ENCODE data around the gene KRT15. TPM values are rescaled to one million over a fixed set of nuclear protein-coding genes. Genes with fewer than 3 reads are reported as not detected.
A peak's percentile ranks its signal among the peaks of the same experiment; 100 is the strongest.

KRT15 gene
- not detected for total RNA-seq
- not detected for polyA plus RNA-seq
- not detected for total RNA-seq

GRCh38 chr17:41518789-41519449, at the start of gene KRT15:
Gene KRT15, minus strand, starts transcription at chr17:41518890. Its CDS starts 63 bp downstream, at chr17:41518827.
- POLR2A ChIA-PET: no interaction called here

GRCh38 chr17:41567317-41567716, 48.6 kb upstream of the KRT15 start:
- Mint-ChIP-seq H3K9me3 (peaks cover 0 to 20% (median 9%) of the 10 kb centered on the region in 11 donors), H3K27ac (peak overlapping the region; percentile 17 to 87 (median 66)), H3K4me3 (peak overlapping the region in 3 of 10 donors; percentile 5 to 24 (median 13)), H3K27me3 (peaks cover 6 to 32% (median 16%) of the 10 kb centered on the region in 5 donors), H3K36me3 (no peaks in the 10 kb centered on the region), H3K4me1 (peaks cover 5 to 27% (median 20%) of the 10 kb centered on the region in 7 donors)
- H3K4me3 ChIP-seq (ENCODE audit: low read length): no peak overlapping the region
- peak in 4 of 9 donors; percentile 8 to 14 (median 10) for DNase-seq
- ChIA-PET CTCF (interaction anchor here (4.1 kb wide), 1 partner anchor 18 kb away, joined by 16 read pairs; no protein-coding TSS in a partner anchor), POLR2A (no interaction called here)
- no peaks in the 10 kb centered on the region for H3K27me3 ChIP-seq (ENCODE audit: control insufficient read depth in 2 of 2, insufficient read depth in 2 of 2, low read length in 2 of 2)
- peaks cover 0 to 12% (median 7%) of the 10 kb centered on the region in 3 experiments for H3K9me3 ChIP-seq (ENCODE audit: control insufficient read depth in 2 of 3, low read length in 3 of 3)
- H3K36me3 ChIP-seq (ENCODE audit: control insufficient read depth in 2 of 3, insufficient read depth in 3 of 3, low read length in 3 of 3): no peaks in the 10 kb centered on the region
- no peak for ATAC-seq
- intact Hi-C loops (cut with micrococcal nuclease): no loop called here
- peaks cover 0 to 7% of the 10 kb centered on the region in 2 donors for H3K4me1 ChIP-seq (ENCODE audit: control insufficient read depth in 2 of 2, insufficient read depth in 2 of 2, low read length in 2 of 2)
- peak overlapping the region; percentile 17 for H3K27ac ChIP-seq (ENCODE audit: low read depth, low read length)

More at GRCh38 chr17:41518789-41519449, at the start of gene KRT15:
- Mint-ChIP-seq H3K27me3 (no peaks in the 10 kb centered on the region), H3K9me3 (peaks cover 0 to 2% (median 0%) of the 10 kb centered on the region in 11 donors), H3K4me3 (no peak within 1 kb of the TSS), H3K27ac (no peak within 1 kb of the TSS), H3K4me1 (peaks cover 0 to 2% (median 0%) of the 10 kb centered on the region in 7 donors), H3K36me3 (no peaks in the 10 kb centered on the region)
- H3K27ac ChIP-seq (ENCODE audit: low read depth, low read length): no peak within 1 kb of the TSS
- H3K4me1 ChIP-seq (ENCODE audit: control insufficient read depth in 2 of 2, insufficient read depth in 2 of 2, low read length in 2 of 2): no peaks in the 10 kb centered on the region
- H3K36me3 ChIP-seq (ENCODE audit: control insufficient read depth in 2 of 3, insufficient read depth in 3 of 3, low read length in 3 of 3): no peaks in the 10 kb centered on the region
- CTCF ChIA-PET: no interaction called here
- ATAC-seq (no peak), DNase-seq (no peak)
- H3K4me3 ChIP-seq (ENCODE audit: low read length): no peak within 1 kb of the TSS
- no peaks in the 10 kb centered on the region for H3K9me3 ChIP-seq (ENCODE audit: control insufficient read depth in 2 of 3, low read length in 3 of 3)
- intact Hi-C loops (cut with micrococcal nuclease): no loop called here
- no peaks in the 10 kb centered on the region for H3K27me3 ChIP-seq (ENCODE audit: control insufficient read depth in 2 of 2, insufficient read depth in 2 of 2, low read length in 2 of 2)

- peaks cover 6 to 33% (median 14%) of the 10 kb centered on the region in 5 donors for H3K27me3 Mint-ChIP-seq
- Histone ChIP-seq H3K36me3 (ENCODE audit: control insufficient read depth in 2 of 3, insufficient read depth in 3 of 3, low read length in 3 of 3) (no peaks in the 10 kb centered on the region), H3K4me1 (ENCODE audit: control insufficient read depth in 2 of 2, insufficient read depth in 2 of 2, low read length in 2 of 2) (peaks cover 0 to 7% of the 10 kb centered on the region in 2 donors), H3K27ac (ENCODE audit: low read depth, low read length) (no peak overlapping the region), H3K9me3 (ENCODE audit: control insufficient read depth in 2 of 3, low read length in 3 of 3) (peaks cover 0 to 12% (median 7%) of the 10 kb centered on the region in 3 experiments), H3K27me3 (ENCODE audit: control insufficient read depth in 2 of 2, insufficient read depth in 2 of 2, low read length in 2 of 2) (no peaks in the 10 kb centered on the region), H3K4me3 (ENCODE audit: low read length) (no peak overlapping the region)
- ATAC-seq (no peak), DNase-seq (no peak)
- no peaks in the 10 kb centered on the region for H3K36me3 Mint-ChIP-seq
- H3K4me1 Mint-ChIP-seq: peaks cover 5 to 27% (median 20%) of the 10 kb centered on the region in 7 donors
- H3K27ac Mint-ChIP-seq: no peak overlapping the region
- intact Hi-C loops (cut with micrococcal nuclease): no loop called here
- CTCF ChIA-PET: interaction anchor here (1.3 to 4.1 kb wide), 2 partner anchors 16 to 244 kb away, joined by 3 to 16 read pairs; no protein-coding TSS in a partner anchor
- H3K4me3 Mint-ChIP-seq: no peak overlapping the region
- POLR2A ChIA-PET: no interaction called here
- H3K9me3 Mint-ChIP-seq: peaks cover 0 to 20% (median 9%) of the 10 kb centered on the region in 11 donors
These were observed 46.6 kb upstream of the KRT15 start for GRCh38 chr17:41565338-41565737.

- POLR2A ChIA-PET: no interaction called here
- CTCF ChIA-PET: no interaction called here
- H3K36me3 ChIP-seq (ENCODE audit: control insufficient read depth in 2 of 3, insufficient read depth in 3 of 3, low read length in 3 of 3): no peaks in the 10 kb centered on the region
These were observed 45.0 kb upstream of the KRT15 start for GRCh38 chr17:41563607-41564170.

GRCh38 chr17:41561554-41561953, 42.9 kb upstream of the KRT15 start:
- CTCF ChIA-PET: no interaction called here
- Mint-ChIP-seq H3K9me3 (no peaks in the 10 kb centered on the region), H3K36me3 (no peaks in the 10 kb centered on the region), H3K27ac (no peak overlapping the region), H3K4me1 (peaks cover 0 to 10% (median 4%) of the 10 kb centered on the region in 7 donors), H3K4me3 (no peak overlapping the region), H3K27me3 (peaks cover 22 to 45% (median 32%) of the 10 kb centered on the region in 5 donors)
- no peak for ATAC-seq
- no peak for DNase-seq
- POLR2A ChIA-PET: no interaction called here
- Histone ChIP-seq H3K4me3 (ENCODE audit: low read length) (no peak overlapping the region), H3K27me3 (ENCODE audit: control insufficient read depth in 2 of 2, insufficient read depth in 2 of 2, low read length in 2 of 2) (no peaks in the 10 kb centered on the region), H3K9me3 (ENCODE audit: control insufficient read depth in 2 of 3, low read length in 3 of 3) (no peaks in the 10 kb centered on the region), H3K4me1 (ENCODE audit: control insufficient read depth in 2 of 2, insufficient read depth in 2 of 2, low read length in 2 of 2) (peaks cover 0 to under 1% of the 10 kb centered on the region in 2 donors), H3K27ac (ENCODE audit: low read depth, low read length) (no peak overlapping the region), H3K36me3 (ENCODE audit: control insufficient read depth in 2 of 3, insufficient read depth in 3 of 3, low read length in 3 of 3) (no peaks in the 10 kb centered on the region)
- intact Hi-C loops (cut with micrococcal nuclease): no loop called here

More at GRCh38 chr17:41563607-41564170, 45.0 kb upstream of the KRT15 start:
- DNase-seq (no peak), ATAC-seq (no peak)
- Histone ChIP-seq H3K9me3 (ENCODE audit: control insufficient read depth in 2 of 3, low read length in 3 of 3) (peaks cover 0 to 12% (median 7%) of the 10 kb centered on the region in 3 experiments), H3K4me3 (ENCODE audit: low read length) (no peak overlapping the region), H3K4me1 (ENCODE audit: control insufficient read depth in 2 of 2, insufficient read depth in 2 of 2, low read length in 2 of 2) (peaks cover 0 to 7% of the 10 kb centered on the region in 2 donors), H3K27me3 (ENCODE audit: control insufficient read depth in 2 of 2, insufficient read depth in 2 of 2, low read length in 2 of 2) (no peaks in the 10 kb centered on the region), H3K27ac (ENCODE audit: low read depth, low read length) (no peak overlapping the region)
- Mint-ChIP-seq H3K27me3 (peaks cover 9 to 44% (median 18%) of the 10 kb centered on the region in 5 donors), H3K4me1 (peaks cover 5 to 26% (median 20%) of the 10 kb centered on the region in 7 donors), H3K36me3 (no peaks in the 10 kb centered on the region), H3K9me3 (peaks cover 0 to 18% (median 9%) of the 10 kb centered on the region in 11 donors), H3K27ac (no peak overlapping the region), H3K4me3 (no peak overlapping the region)
- intact Hi-C loops (cut with micrococcal nuclease): no loop called here

- no peaks in the 10 kb centered on the region for H3K9me3 ChIP-seq (ENCODE audit: control insufficient read depth in 2 of 3, low read length in 3 of 3)
- Mint-ChIP-seq H3K4me3 (no peak overlapping the region), H3K27me3 (peaks cover 28 to 45% (median 32%) of the 10 kb centered on the region in 5 donors), H3K9me3 (no peaks in the 10 kb centered on the region), H3K27ac (no peak overlapping the region), H3K4me1 (no peaks in the 10 kb centered on the region), H3K36me3 (no peaks in the 10 kb centered on the region)
- no peak for ATAC-seq
- H3K36me3 ChIP-seq (ENCODE audit: control insufficient read depth in 2 of 3, insufficient read depth in 3 of 3, low read length in 3 of 3): no peaks in the 10 kb centered on the region
- CTCF ChIA-PET: interaction anchor here (1.3 kb wide), 1 partner anchor 11 kb away, joined by 3 read pairs; no protein-coding TSS in a partner anchor
- no peak for DNase-seq
- H3K4me3 ChIP-seq (ENCODE audit: low read length): no peak overlapping the region
- no peak overlapping the region for H3K27ac ChIP-seq (ENCODE audit: low read depth, low read length)
- intact Hi-C loops (cut with micrococcal nuclease): no loop called here
- POLR2A ChIA-PET: no interaction called here
- no peaks in the 10 kb centered on the region for H3K4me1 ChIP-seq (ENCODE audit: control insufficient read depth in 2 of 2, insufficient read depth in 2 of 2, low read length in 2 of 2)
- no peaks in the 10 kb centered on the region for H3K27me3 ChIP-seq (ENCODE audit: control insufficient read depth in 2 of 2, insufficient read depth in 2 of 2, low read length in 2 of 2)
These were observed 40.9 kb upstream of the KRT15 start for GRCh38 chr17:41559548-41559947.
